Lower leg skin (tissue), 4 donors: ENCODE data around the gene EFCC1. TPM values are rescaled to one million over a fixed set of nuclear protein-coding genes. Genes with fewer than 3 reads are reported as not detected.
"Not testable (repeated sequence)": the region's sequence is repeated elsewhere in the genome, so short reads cannot be mapped to it uniquely, and the experiment has no call there.

Experiments
- DNase-seq, 2 donors: peaks; one replicate each; pipeline ENCODE4 v3.0.0-alpha.2; 2019; ENCODE audit warnings: low spot score in 2 of 2
- H3K4me3 ChIP-seq: fragments of 200-600 bp; sonication (generic); 2 replicates; pipeline ENCODE4 v1.5.1; 2017; ENCODE audit warnings: mild to moderate bottlenecking, low read depth; ENCODE audit not compliant: poor library complexity, severe bottlenecking
- CTCF ChIP-seq, 3 donors: fragments of 450-650 bp; IDR thresholded peaks; one replicate each; pipeline ENCODE4 v1.5.1; 2016; ENCODE audit warnings: antibody characterized with exemption in 3 of 3, mild to moderate bottlenecking in 3 of 3, moderate library complexity in 2 of 3
- POLR2A ChIP-seq, 2 donors: fragments of 450-650 bp; IDR thresholded peaks; one replicate each; pipeline ENCODE4 v1.6.1; 2016 to 2017; ENCODE audit warnings: antibody characterized with exemption in 2 of 2, mild to moderate bottlenecking in 1 of 2, moderate library complexity in 1 of 2
- WGBS, 2 donors: methylation state at CpG; one replicate each; pipeline ENCODE4 v1.1.5; 2018; 5-methylcytosine and 5-hydroxymethylcytosine counted together
- intact Hi-C: fragments of 100-400 bp; cut with DNase I; formaldehyde crosslinking; loops from one replicate; pipeline ENCODE4 v1.15.0; 2023; ENCODE audit warnings: low total_unique reads
- total RNA-seq, 4 donors: library from RNA; depleted of rRNA; stranded (reverse); fragments of >200 nt; gene quantifications; one replicate each; pipeline ENCODE4 v1.1.0, GENCODE V29; 2016

Gene EFCC1
- total RNA-seq, 4 donors from 2014 or later: 0.80 to 3.0 (median 2.2) TPM

- H3K4me3 ChIP-seq: no peak overlapping the region
- intact Hi-C loops: no loop called here
- WGBS, 2 donors: 86 to 93% methylated on average over 14 of the region's 14 CpGs
- no peak for DNase-seq
- TF ChIP-seq CTCF (IDR thresholded peaks at IDR 0.05): no peak
- TF ChIP-seq POLR2A (IDR thresholded peaks at IDR 0.05): no peak
These were observed 64.1 kb downstream of the EFCC1 start for GRCh38 chr3:129065016-129065719.

- intact Hi-C loops: no loop called here
- TF ChIP-seq CTCF (IDR thresholded peaks at IDR 0.05): no peak
- no peak for TF ChIP-seq POLR2A (IDR thresholded peaks at IDR 0.05)
- WGBS, 2 donors: 62 to 73% methylated on average over 4 of the region's 4 CpGs
- H3K4me3 ChIP-seq: no peak overlapping the region
- DNase-seq: no peak
These were observed 64.6 kb downstream of the EFCC1 start for GRCh38 chr3:129065720-129066073.

GRCh38 chr3:129067719-129068118 lies 66.6 kb downstream of the EFCC1 start:
- H3K4me3 ChIP-seq, intact Hi-C loops, DNase-seq: not testable (repeated sequence)
- WGBS, 2 donors: 83 to 86% methylated on average over 6 to 7 of the region's 7 CpGs

- WGBS, 2 donors: 13 to 18% methylated on average over 15 to 21 of the region's 44 CpGs
- no peak overlapping the region for H3K4me3 ChIP-seq
- intact Hi-C loops: no loop called here
- DNase-seq: no peak
- no peak for TF ChIP-seq CTCF (IDR thresholded peaks at IDR 0.05)
- TF ChIP-seq POLR2A (IDR thresholded peaks at IDR 0.05): no peak
These were observed 67.3 kb downstream of the EFCC1 start for GRCh38 chr3:129068291-129068886.

GRCh38 chr3:129069313-129070085 lies 68.4 kb downstream of the EFCC1 start:
- intact Hi-C loops, DNase-seq, H3K4me3 ChIP-seq: not testable (repeated sequence)
- WGBS, 2 donors: 79 to 84% methylated on average over 13 of the region's 13 CpGs

- H3K4me3 ChIP-seq: no peak overlapping the region
- intact Hi-C loops: no loop called here
- no peak for DNase-seq
- no peak for TF ChIP-seq CTCF (IDR thresholded peaks at IDR 0.05)
- no peak for TF ChIP-seq POLR2A (IDR thresholded peaks at IDR 0.05)
- 80 to 88% methylated on average over 8 of the region's 8 CpGs for WGBS, 2 donors
These were observed 69.2 kb downstream of the EFCC1 start for GRCh38 chr3:129070086-129070885.
